PFSK-1 (cell line): ENCODE results near the gene IQUB.

Experiments used
- REST ChIP-seq, 2 experiments: IDR thresholded peaks; 2 replicates each; pipeline versions ENCODE4 v1.6.1 to v1.8.0; 2011 to 2012; ENCODE audit warnings: low read depth in 2 of 2, low read length in 2 of 2, control low read depth in 1 of 2, inconsistent platforms in 1 of 2, mild to moderate bottlenecking in 1 of 2, moderate library complexity in 1 of 2; ENCODE audit not compliant: insufficient read depth in 1 of 2
- SIN3A ChIP-seq: IDR thresholded peaks from 2 replicates; pipeline ENCODE4 v1.6.1; 2012; ENCODE audit warnings: mild to moderate bottlenecking, low read length, moderate library complexity, borderline replicate concordance; ENCODE audit not compliant: insufficient read depth

DNA sequence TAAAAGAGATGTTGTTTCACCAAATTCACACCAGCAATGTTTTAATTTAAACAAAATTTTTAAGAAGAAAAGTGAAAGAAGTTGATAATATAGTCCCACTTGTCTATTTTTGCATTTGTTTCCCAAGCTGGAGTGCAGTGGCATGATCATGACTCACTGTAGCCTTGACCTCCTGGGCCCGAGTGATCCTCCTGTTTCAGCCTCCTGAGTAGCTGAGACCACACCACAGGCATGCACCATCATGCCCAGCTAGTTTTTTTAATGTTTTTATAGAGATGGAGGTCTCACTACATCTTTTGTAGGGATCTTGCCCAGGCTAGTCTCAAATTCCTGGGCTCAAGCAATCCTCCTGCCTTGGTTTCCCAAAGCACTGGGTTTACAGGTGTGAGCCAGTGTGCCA lies 37.3 kb upstream of the IQUB start:
- no peak for TF ChIP-seq SIN3A
- TF ChIP-seq REST (IDR thresholded peaks at IDR 0.05; ENCODE audit: insufficient read depth in 1 of 2, low read depth in 2 of 2, low read length in 2 of 2) = no peak
